ENCODE measurements around the gene SBK2.

The SBK2 gene

GRCh38 chr19:55554302-55554701 is 17.4 kb upstream of the SBK2 start:
- DNase-seq (ENCODE audit: low spot score) = no peak

DNA sequence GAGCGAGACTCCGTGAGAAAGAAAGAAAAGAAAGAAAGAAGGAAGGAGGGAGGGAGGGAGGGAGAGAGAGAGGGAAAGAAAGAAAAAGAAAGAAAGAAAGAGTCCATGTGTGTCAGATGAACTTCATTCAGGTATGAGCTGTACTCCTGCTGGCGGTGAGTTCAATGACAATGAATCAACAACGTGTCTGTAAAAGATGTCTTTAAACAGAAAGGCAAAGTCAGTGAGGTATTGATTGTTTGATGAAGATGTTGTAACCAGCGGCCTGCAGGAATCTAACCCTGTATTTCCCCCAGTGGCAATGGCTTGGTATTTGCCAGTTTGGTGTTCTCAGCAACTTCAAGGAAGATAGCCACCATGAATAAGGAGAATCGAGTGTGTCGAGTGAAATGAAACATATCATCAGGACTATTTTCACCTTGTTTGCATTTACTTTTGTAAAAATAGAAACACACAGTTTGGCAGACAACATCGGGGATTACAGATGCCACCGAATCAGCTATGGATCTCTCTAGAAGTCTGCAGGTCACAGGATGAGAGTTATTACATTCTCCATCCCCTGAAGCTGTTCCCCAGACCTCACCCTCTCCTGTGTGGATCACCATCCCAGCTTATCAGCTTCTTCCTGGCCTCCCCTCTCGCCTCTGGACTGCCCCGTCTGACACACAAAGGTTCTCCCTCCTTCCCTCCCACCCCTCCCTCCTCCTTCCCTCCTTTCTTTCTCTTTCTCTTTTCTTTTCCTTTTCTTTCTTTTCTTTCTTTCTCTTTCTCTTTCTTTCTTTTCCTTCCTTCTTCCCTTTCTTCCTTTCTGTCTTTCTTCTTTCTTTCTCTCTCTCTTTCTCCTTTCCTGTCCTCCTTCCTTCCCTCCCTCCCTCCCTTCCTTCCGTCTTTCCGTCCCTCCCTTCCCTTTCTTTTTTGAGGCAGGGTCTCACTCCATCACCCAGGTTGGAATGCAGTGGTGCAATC is 16.6 kb upstream of the SBK2 start:
- DNase-seq (ENCODE audit: low spot score) = no peak

DNA sequence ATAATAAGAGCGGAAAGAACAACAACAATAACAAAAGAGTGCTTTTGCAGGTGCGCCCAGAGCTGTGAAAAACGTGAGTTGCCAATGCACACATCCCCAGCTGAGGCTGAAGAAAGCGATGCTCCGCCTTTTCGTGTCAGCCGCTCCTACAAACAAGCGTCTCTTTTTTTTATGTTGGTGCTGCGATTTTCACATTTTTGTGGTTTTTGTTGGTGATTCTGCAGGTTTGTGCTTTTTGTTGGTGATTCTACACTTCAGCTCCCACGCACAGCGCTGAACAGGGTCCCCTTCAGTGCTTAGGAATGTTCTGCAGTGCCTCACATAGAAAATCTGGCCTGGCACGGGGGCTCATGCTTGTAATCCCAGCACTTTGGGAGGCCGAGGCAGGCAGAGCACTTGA is 15.7 kb upstream of the SBK2 start:
- DNase-seq (ENCODE audit: low spot score) = no peak

DNA sequence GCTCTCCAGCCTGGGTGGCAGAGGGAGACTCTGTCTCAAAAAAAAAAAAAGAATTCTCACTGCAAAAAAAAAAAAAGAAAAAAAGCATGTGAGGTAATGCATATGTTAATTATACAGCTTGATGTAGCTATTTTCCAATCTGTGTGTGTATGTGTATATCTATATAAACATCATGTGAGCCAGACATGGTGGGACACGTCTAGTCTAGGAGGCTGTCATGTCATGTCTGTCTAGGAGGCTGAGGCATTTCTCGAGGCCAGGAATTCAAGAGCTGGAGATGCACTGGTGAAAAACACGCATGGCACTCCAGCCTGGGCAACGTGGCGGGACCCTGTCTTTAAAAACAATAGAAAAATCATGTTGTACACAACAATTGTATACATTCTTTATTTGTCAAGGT is 15.3 kb upstream of the SBK2 start:
- no peak for DNase-seq (ENCODE audit: low spot score)

DNA sequence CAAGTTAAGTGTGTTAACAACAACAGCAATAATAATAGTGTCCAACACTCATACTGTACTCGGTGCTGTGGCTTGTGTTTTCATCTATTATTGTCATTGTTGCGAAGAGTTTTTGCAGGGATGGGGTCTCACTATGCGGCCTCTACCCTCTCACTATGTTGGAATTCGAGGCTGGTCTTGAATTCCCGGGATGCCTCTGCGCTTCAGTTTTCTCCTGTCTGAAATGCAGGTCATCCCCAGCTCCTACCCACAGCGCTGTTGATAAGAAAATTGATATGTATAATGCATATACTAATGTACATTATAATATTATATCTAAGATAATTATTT is 13.4 kb upstream of the SBK2 start:
- DNase-seq (ENCODE audit: low spot score) = no peak

- peak; percentile 64 for DNase-seq (ENCODE audit: low spot score)
Measured at GRCh38 chr19:55549500-55550320, 12.8 kb upstream of the SBK2 start.

DNA sequence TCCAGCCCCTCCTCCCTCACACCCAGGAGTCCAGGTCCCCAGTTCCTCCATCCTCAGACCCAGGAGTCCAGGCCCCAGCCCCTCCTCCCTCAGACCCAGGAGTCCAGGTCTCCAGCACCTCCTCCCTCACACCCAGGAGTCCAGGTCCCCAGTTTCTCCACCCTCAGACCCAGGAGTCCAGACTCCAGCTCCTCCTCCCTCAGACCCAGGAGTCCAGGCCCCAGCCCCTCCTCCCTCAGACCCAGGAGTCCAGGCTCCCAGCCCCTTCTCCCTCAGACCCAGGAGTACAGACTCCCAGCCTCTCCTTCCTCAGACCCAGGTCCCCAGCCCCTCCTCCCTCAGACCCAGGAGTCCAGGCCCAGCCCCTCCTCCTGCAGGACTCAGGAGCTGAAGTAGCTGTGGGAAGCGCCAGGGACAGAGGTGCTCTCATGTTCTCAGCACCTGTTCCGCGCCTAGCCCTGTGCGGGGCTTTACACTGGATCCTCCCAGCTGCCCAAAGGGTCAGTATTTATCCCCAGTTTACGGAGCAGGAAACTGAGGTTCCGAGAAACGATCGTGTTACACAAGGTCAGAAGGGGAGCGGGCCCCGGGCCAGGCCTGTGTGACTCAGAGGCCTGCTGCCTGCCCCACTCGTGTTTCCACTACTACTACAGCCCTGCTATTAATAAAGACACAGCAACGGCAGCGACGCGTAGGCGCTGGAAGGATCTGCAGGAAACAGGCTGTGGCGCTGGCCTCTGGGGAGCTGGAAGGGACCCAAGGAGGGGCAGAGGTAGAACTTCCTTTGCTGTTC is 10.1 kb upstream of the SBK2 start:
- no peak for DNase-seq (ENCODE audit: low spot score)

- DNase-seq (ENCODE audit: low spot score) = no peak
Measured at GRCh38 chr19:55546011-55546410, 9.1 kb upstream of the SBK2 start.

- DNase-seq (ENCODE audit: low spot score) = no peak
Measured at GRCh38 chr19:55545443-55545842, 8.5 kb upstream of the SBK2 start, which contains the start of gene SBK3. SBK3 (minus strand) TSS chr19:55545543; CDS start chr19:55545543, 0 bp downstream.

DNA sequence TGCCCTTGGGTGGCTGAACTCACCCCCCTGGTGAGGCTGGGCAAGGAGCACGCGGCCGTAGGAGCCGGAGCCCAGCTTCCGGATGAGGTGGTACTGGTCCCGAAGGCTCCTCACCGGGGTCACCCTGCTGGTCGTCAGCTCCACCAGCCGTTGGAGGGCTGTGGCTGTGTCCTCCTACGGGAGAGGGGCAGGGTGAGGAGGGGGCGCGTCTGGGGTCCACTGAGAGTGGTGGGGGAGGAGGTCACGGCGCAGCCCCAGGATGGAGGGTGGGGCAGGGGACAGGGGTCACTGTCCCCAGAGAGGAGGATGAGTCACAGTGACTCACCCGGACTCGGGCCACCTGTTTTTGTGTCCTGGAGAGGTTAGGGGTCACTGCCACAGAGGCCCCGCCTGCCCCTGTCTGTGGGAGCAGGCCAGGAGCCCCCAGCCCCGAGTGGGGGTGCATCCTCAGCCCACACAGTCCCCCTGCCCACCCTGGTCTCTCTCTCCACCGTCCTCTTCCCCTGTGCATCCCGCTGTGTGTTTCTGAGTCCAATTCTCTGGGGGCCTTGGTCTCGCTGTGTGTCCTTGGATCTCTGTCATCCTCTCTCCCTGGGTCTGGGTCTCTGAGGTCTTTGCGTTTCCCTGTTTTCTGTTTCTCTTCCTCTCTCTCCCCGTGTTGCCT is 8.0 kb upstream of the SBK2 start:
- no peak for DNase-seq (ENCODE audit: low spot score)

- DNase-seq (ENCODE audit: low spot score) = no peak
Measured at GRCh38 chr19:55544014-55544413, 7.1 kb upstream of the SBK2 start.

DNA sequence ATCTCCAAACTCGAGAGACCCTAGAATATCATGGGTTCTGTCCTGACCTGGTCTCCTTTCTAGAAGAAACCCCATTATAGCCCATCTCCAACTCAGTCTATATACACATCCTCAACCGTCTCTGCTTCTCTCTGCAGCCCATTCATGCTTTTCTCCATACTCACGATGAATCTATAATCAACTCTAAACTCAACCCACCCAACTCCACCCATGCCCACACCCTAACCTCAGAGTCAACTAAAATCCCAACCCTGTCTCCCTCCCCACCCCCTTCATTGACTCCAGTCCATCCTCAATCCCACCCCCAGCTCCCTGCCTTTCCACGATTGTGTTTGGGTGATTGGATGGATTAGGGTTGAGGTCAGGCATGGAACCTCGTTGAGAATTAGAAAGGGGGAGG is 6.6 kb upstream of the SBK2 start:
- no peak for DNase-seq (ENCODE audit: low spot score)

DNA sequence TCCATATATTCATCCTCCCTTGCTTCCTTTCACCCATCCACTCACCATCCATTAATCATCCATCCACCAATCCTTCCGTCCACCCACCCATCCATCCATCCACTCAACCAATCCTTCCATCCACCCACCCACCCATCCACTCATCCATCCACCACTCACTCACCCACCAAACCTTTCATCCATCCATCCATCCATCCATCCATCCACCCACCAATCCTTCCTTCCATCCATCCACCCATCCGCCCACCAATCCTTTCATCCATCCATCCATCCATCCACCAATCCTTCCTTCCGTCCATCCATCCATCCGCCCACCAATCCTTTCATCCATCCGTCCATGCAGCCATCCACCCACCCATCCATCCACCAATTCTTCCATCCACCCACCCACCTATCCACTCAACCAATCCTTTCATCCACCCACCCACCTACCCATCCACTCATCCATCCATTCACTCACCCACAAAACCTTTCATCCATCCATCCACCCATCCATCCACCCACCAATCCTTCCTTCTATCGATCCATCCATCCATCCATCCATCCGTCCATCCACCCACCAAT is 5.4 kb upstream of the SBK2 start:
- no peak for DNase-seq (ENCODE audit: low spot score)

DNA sequence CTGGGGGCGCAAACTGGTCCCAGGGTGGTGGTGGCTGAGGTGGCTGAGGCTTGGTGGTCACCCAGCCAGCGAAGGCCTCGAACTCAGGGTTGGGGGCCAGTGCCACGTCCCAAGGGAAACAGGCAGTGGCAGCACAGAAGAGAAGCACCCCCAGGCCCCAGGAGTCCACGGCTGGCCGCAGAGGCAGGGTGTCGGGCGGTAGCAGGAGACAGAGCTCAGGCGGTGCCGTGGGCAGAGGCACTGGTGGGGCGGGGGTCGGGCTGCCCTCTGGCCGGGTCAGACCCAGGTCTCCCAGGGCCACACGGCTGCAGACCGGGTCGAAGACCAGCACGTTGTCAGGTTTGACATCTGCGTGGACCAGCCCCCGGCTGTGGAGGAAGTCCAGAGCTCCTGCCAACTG is 4.2 kb upstream of the SBK2 start:
- DNase-seq (ENCODE audit: low spot score) = no peak

DNA sequence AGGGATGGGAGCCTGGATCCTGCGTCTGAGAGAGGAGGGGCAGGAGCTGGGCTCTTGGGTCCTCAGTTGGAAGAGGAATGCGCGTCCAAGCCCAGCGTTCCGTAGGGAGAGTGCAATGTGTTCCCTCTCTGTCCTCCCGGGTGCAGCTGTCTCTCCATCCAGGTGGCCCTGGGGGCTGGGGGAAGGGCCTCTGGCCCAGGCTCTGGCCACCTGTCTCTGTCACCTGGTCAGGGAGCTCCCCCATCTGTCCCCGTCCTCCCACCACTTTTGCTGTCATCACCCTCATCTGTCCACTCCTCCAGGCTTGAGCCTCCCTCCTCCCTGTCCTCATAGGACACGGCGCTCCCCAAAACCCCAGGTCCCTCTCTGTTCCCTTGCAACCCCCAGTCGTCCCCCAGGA is 3.7 kb upstream of the SBK2 start:
- peak; percentile 93 for DNase-seq (ENCODE audit: low spot score)

- DNase-seq (ENCODE audit: low spot score) = no peak
Measured at GRCh38 chr19:55539090-55539984, 2.4 kb upstream of the SBK2 start.

GRCh38 chr19:55538132-55538531 is 1.2 kb upstream of the SBK2 start:
- no peak for DNase-seq (ENCODE audit: low spot score)

GRCh38 chr19:55537741-55538111 is 793 bp upstream of the SBK2 start:
- no peak for DNase-seq (ENCODE audit: low spot score)

GRCh38 chr19:55536366-55536765 is 567 bp downstream of the SBK2 start:
- no peak for DNase-seq (ENCODE audit: low spot score)

GRCh38 chr19:55535965-55536350 is 975 bp downstream of the SBK2 start:
- DNase-seq (ENCODE audit: low spot score) = no peak

All from cerebellar cortex (tissue), 1 donor.